H1 (cell line): ENCODE measurements around the gene SLC15A1. TPM values are rescaled to one million over a fixed set of nuclear protein-coding genes. Genes with fewer than 3 reads are reported as not detected.

Experiments
- ATF3 ChIP-seq: IDR thresholded peaks from 2 replicates; pipeline ENCODE4 v1.6.1; 2011; ENCODE audit warnings: low read depth, mild to moderate bottlenecking, low read length; ENCODE audit not compliant: insufficient read depth
- BACH1 ChIP-seq: IDR thresholded peaks from 2 replicates; pipeline ENCODE4 v1.6.1; 2012; ENCODE audit warnings: low read length, improper control_type of control experiment
- CTCF ChIP-seq, 3 experiments: IDR thresholded peaks; 1 replicate in 2 of 3; 2 replicates in 1 of 3; pipeline versions ENCODE4 v1.5.1 to v1.6.1; 2011; ENCODE audit warnings: low read length in 3 of 3, mild to moderate bottlenecking in 3 of 3, inconsistent platforms in 2 of 3, low read depth in 1 of 3, moderate library complexity in 1 of 3; ENCODE audit not compliant: insufficient read depth in 1 of 3; ENCODE audit errors: control extremely low read depth in 1 of 3
- KDM1A ChIP-seq: fragments of 200-600, 300-600 bp; sonication (generic); IDR thresholded peaks from 2 replicates; pipeline ENCODE4 v1.7.1; 2016; ENCODE audit warnings: mild to moderate bottlenecking, low read length, borderline replicate concordance
- polyA plus RNA-seq, 7 experiments: library from polyadenylated mRNA; depleted of rRNA in 3 of 7; stranded (reverse) in 5 of 7; unstranded in 2 of 7; fragments of >200 nt in 5 of 7; fragments of 200-250 nt in 2 of 7; gene quantifications; 1 replicate in 5 of 7; 2 replicates in 1 of 7; 4 replicates in 1 of 7; pipeline versions ENCODE4 v1.2.1 to v1.2.3, GENCODE V29; 2011 to 2013; ENCODE audit warnings: missing spikeins in 2 of 7, mixed read lengths in 2 of 7
- total RNA-seq: library from RNA; stranded (reverse); fragmentation: NEBNext Ultra II Directional; extraction: Animal tissue kit (Norgen Biotek cat#: 25700); gene quantifications from 2 replicates; pipeline ENCODE4 v1.2.1, GENCODE V29; 2021

The SLC15A1 gene
- total and polyA plus RNA-seq, 2 of the 8 experiments (the other 6 are each of a cell fraction or from before 2014, with no cell fraction given), result 1.3 to 2.4 TPM

DNA sequence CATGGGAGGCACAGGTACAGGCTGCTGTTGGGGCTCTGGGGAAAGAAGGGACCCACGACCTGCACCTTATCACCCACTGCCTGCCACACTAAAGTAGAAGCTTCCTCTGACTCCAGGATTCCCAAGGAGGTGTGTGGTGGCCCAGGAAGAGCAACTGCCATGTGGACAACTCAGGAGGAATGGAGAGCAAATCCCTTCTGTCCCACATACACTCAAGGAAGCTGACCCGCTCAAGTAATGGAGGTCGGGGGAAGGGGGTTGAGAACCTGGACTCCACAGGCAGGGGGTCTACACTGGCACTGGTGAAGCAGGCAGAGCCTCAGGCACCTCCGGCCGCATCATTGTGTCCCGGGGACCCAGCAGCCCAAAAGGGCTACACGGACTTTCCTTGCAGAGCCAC, 29.4 kb upstream of the SLC15A1 start (continued):
- no peak for TF ChIP-seq CTCF (IDR thresholded peaks at IDR 0.05; ENCODE audit: control extremely low read depth in 1 of 3, insufficient read depth in 1 of 3, low read depth in 1 of 3, low read length in 3 of 3)
- TF ChIP-seq BACH1, result no peak
- no peak for TF ChIP-seq KDM1A
- no peak for TF ChIP-seq ATF3
